GM21447 (cell line): ENCODE data around the gene JKAMP.

Source experiments
- ATAC-seq: cut with Tn5 transposase; IDR thresholded peaks from one replicate; pipeline ENCODE4 v1.9.1; 2021; ENCODE audit not compliant: unreplicated experiment

Gene JKAMP

GRCh38 chr14:59537476-59537875 is 53.2 kb downstream of the JKAMP start:
- no peak for ATAC-seq

DNA sequence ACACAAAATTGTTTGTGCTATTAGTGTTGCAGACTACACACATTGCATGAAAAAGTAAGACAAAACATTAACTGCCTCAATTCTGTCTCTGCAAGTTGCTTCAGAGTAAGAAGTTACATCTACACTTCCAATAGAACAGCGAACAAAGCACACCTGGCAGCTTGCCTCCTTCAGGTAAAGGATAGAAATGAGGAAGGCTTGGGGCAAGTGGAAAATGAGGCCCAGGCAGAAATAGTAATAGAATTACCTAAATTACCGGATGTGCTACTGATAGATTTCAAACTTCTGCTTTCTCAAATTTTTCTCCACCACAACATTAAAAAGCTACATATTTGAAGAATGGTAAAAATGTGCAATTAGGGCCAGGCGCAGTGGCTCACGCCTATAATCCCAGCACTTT is 54.6 kb downstream of the JKAMP start:
- no peak for ATAC-seq

DNA sequence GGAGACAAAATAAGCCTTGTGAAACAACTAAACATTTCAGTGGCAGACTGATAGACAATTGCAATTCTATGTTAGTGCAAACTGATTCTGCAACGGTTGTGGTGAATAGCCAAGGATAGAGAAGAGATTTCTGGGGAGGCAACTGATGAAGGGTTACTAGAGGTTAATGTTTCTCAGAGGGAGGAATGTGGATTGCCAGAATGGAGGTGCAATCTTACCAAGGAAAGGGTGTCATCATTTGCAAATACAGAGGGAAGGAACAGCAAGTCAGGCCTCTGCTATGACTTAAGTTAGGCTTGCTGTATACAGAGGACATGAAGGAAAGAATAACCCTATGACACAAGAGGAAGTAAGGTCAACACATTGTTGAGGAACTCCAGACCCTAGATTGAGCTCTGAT is 56.5 kb downstream of the JKAMP start:
- ATAC-seq = no peak

DNA sequence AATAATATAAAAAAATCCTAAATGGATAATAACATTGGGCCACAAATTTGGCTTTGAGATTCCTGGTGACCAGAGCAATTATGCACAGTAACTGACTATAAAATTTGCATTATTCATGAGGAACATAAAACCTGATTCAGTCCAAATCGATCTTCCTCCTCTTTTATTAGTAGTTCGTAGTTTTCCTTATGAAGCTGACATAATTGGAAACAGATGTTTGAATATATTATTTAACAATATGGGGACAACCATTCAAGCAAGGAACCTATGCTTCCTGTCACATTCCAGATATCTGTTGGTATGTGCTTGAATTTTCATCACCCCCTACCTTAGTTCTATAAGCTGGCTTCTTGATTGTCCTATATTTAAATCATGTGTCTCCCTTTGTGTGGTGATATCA is 57.4 kb downstream of the JKAMP start:
- ATAC-seq = no peak

- ATAC-seq = no peak
Measured at GRCh38 chr14:59543873-59544272, 59.6 kb downstream of the JKAMP start.

DNA sequence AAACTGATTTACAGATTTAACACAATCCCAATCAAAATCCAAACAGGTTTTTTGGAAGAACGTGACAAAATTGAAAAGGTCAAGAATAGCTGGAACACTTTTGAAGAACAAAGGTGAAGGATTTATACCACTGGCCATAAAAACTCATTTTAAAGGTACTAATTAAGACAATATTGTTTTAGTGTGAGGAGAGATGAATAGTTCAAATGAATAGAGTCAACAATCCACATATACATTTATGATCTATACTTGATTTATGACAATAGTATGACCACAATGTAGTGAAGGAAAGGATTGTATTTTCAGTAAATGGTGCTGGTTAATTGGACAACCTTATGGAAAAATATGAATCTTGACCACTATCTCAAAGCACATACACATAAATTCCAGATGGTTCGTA is 63.0 kb downstream of the JKAMP start:
- no peak for ATAC-seq
